Renal pelvis (tissue), 4 donors: ENCODE data around the gene CFH. TPM values are rescaled to one million over a fixed set of nuclear protein-coding genes. Genes with fewer than 3 reads are reported as not detected.
"Not testable (repeated sequence)": the region's sequence is repeated elsewhere in the genome, so short reads cannot be mapped to it uniquely, and the experiment has no call there.

Experiments used
- DNase-seq: peaks from one replicate; pipeline ENCODE4 v3.0.0-alpha.2; 2013
- polyA plus RNA-seq, 3 donors: library from polyadenylated mRNA; unstranded; fragments of 120-200 nt; gene quantifications; one replicate each; pipeline ENCODE4 v1.2.1, GENCODE V29; 2013; ENCODE audit not compliant: insufficient read length in 3 of 3

The CFH gene
- polyA plus RNA-seq, 3 donors, result 20.4 to 30.7 (median 27.7) TPM

GRCh38 chr1:196734006-196734405 lies 82.2 kb downstream of the CFH start:
- no peak for DNase-seq

- DNase-seq, result no peak
Measured at GRCh38 chr1:196734460-196734859, 82.6 kb downstream of the CFH start.

GRCh38 chr1:196738730-196739129 lies 86.9 kb downstream of the CFH start:
- no peak for DNase-seq

- DNase-seq, result not testable (repeated sequence)
Measured at GRCh38 chr1:196743244-196743643, 91.4 kb downstream of the CFH start.

GRCh38 chr1:196765019-196765740 lies 113.3 kb downstream of the CFH start:
- DNase-seq, result not testable (repeated sequence)

GRCh38 chr1:196769823-196770222 lies 118.0 kb downstream of the CFH start:
- DNase-seq, result not testable (repeated sequence)

- no peak for DNase-seq
Measured at GRCh38 chr1:196773713-196774112, 121.9 kb downstream of the CFH start.

GRCh38 chr1:196774175-196774574 lies 122.3 kb downstream of the CFH start:
- no peak for DNase-seq

GRCh38 chr1:196774603-196775002 lies 122.8 kb downstream of the CFH start, which contains the start of gene CFHR3:
TSS of gene CFHR3 (plus strand) at chr1:196774840. CDS start at chr1:196774887, 47 bp downstream.
- DNase-seq, result no peak

GRCh38 chr1:196777603-196778002 lies 125.8 kb downstream of the CFH start:
- no peak for DNase-seq

- DNase-seq, result no peak
Measured at GRCh38 chr1:196779093-196779492, 127.2 kb downstream of the CFH start.

GRCh38 chr1:196791252-196791651 lies 139.4 kb downstream of the CFH start:
- DNase-seq, result not testable (repeated sequence)

GRCh38 chr1:196794103-196794502 lies 142.3 kb downstream of the CFH start:
- not testable (repeated sequence) for DNase-seq

Other genes with a start within 250 kb of the CFH start
- gene KCNT2, start 43.6 kb upstream of the CFH start, polyA plus RNA-seq, result 10 to 100 TPM in 1 of 3 donors, 1 to 10 TPM in 2; 7.3 to 10.1 (median 9.8) TPM
- under 1 TPM; 0.09 to 0.31 (median 0.24) TPM for gene CFHR3, start 122.8 kb downstream of the CFH start, polyA plus RNA-seq
- under 1 TPM in 2 of 3 donors, not detected in 1; 0.13 to 0.29 TPM for gene CFHR1, start 167.7 kb downstream of the CFH start, polyA plus RNA-seq
- not detected for gene CFHR4, start 236.0 kb downstream of the CFH start, polyA plus RNA-seq